G401.6 (cell line): ENCODE results near the gene EPHA3.

Source experiments
- FAIRE-seq: peaks from 2 replicates; lab custom pipeline; 2012; peaks lifted over from hg19 to GRCh38; lab: Jason Lieb, UNC

The EPHA3 gene

DNA sequence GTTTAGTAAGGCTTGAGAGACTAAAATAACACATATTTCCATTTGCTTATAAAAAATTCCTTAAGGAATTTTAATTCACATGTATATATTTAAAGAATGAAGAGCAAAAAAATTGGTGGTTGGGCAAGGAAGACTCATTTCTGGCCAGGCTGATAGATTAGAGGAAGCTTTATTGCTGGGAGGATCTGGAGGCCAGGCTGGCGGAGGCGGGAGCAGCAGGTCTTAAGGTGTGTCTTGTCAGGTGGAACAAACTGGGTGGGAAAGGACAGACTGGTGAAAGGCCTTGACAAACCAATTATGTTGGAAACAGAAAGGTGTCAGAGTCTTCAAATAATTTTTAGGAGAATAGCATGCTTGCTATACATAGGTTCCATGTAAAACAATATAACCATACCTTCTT is 124.7 kb downstream of the EPHA3 start:
- FAIRE-seq: no peak

DNA sequence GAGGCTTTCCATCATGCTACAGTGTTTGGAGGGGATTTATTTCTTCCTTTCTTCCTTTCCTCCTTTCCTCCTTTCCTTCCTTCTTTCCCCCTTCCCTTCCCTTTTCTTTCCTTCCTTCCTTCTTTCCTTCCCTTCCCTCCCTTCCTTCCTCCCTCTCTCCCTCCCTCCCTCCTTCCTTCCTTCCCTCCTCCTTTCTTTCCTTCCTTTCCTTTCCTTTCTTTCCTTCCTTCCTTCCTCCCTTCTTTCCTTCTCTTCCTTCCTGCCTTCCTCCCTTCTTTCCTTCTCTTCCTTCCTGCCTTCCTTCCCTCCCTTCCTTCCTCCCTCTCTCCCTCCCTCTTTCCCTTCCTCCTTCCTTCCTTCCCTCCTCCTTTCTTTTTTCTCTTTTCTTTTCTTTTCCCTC is 127.2 kb downstream of the EPHA3 start:
- no peak for FAIRE-seq

DNA sequence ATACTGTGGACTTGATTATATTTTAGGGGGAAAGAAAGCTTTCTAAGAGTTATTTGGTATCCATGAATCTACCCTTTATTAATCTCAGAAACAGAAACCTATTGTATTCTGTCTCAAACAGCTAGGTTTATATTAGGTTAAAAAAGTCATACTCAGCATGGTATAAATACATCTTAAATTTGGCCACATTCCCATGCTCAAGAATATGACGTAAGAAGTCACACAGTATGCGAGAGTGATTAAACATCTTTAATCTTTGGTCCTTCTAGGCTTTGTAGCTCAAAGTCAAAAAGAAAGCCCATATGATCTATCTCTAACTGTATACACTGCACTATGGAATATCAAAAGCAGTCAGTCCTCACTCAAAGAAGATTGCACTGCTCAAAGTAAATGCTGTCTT is 131.4 kb downstream of the EPHA3 start:
- FAIRE-seq: no peak

DNA sequence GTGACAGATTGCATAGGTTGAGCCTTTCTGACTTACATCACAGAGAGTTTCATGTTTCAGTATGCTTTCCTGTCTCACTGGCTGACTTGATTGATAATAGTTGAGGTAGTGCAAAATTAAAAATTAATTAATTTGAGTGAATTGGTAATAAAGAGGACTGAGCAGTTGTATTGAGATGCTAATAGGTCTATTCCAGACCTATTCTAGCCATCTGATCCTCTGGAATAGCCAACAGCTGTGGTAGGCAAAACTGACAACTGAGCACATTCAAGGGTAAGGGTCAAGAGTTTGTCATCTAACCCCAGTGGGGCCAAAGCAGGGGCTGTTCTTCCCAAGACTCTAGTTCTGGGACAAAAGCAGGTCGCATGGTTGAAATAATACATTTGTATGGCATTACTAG is 132.4 kb downstream of the EPHA3 start:
- no peak for FAIRE-seq

DNA sequence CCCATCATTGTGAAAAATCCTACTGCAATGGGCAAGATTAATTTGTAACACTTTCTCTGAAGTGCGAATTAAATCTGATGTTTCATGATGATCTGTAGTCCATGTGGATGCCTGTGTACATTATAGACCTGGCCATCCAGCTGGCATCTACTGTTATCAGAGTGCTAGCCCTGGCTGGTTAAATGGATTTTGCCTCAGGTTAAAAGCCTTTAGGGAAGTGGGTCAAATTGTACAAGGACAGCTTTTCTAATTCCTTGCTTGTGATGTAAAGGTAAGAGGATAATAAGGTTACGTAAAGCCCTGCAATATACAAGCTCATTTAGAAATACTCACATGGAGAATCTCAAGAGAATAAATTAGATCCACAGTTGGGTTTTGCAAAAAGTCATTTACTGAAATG is 138.2 kb downstream of the EPHA3 start:
- FAIRE-seq: no peak

DNA sequence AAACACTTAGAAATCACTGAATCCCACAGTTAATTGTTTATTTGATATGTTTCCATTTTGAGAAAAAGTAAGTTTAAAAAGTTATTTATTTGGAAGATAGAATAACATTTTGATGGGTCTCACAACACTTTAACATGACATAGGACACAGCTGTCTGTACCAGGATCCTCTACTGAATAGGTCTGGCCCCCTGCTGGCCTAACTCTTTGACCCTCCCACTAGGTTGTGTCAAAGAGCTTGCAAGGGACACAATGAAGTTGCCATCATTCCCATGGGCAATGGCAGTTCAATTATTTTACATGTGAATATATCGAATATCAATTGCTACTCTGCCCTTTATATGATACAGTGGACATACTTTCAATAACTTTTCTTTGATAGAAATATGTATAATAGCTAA is 138.9 kb downstream of the EPHA3 start:
- no peak for FAIRE-seq

DNA sequence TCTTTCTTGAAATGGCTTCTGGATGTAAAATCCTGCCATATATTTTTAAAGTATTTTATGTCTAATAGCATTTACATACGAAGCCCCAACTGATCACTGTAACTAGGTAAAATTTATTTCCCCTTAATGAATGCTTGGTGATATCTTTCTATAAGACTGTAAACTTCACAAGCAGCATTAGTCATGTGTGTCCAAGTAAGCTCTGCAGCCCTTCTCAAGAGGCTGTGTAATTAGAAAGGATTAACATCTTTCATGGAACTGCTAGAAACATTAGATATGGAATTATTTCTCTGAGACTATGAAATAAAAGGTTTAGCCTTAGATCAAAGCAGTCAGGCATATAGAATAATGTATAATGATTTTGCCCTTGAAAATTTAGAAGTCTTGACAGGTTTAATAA is 143.3 kb downstream of the EPHA3 start:
- FAIRE-seq: no peak

DNA sequence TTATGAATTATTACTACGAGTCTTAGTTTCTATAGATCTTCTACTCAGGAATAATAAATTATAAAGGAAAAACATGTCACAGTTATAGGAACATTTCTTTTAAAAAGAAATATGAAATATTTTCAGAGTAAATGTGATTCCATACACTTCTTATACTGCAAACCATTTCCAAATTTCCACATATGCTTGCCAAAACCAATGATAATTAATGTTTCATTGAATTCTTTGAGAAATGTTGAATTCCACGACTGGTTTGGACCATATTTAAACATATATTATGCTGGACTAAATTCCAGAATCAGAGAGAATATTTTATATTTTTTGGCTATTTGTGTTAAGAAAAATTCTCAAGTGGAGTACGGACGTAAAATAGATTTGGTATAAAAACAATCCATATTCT is 144.6 kb downstream of the EPHA3 start:
- FAIRE-seq: no peak

DNA sequence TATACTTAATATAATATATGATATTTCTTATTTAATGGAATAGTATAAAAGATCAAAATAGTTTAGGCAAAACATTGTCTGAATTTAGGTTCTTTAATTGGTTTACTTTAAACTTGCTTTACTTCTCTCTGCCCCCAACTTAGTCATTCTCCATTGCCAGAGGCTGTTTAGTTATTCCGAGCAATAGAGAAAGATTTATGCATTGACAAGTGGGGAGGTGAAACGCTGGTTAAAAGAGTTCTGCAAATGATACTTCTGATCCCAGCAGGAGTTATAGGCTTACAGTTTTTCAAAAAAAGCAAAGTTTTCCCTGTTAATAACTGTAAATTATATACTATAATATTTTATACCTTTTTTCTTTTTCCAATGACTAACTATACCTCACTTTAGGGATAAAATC is 145.4 kb downstream of the EPHA3 start:
- FAIRE-seq: no peak

DNA sequence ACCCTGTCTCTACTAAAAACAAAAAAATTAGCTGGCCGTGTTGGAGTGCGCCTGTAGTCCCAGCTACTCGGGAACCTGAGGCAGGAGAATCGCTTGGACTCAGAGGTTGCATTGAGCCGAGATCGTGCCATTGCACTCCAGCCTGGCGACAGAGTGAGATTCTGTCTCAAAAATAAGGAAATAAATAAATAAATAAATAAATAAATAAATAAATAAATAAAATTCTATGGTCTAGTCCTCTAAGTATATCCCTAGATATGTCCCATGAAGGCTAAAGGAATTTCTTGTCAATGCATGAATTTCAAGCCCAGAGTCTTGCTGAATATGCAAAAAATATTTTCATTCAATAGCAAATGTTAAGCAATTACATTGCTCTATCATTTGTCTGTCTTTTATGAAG is 149.0 kb downstream of the EPHA3 start:
- no peak for FAIRE-seq

DNA sequence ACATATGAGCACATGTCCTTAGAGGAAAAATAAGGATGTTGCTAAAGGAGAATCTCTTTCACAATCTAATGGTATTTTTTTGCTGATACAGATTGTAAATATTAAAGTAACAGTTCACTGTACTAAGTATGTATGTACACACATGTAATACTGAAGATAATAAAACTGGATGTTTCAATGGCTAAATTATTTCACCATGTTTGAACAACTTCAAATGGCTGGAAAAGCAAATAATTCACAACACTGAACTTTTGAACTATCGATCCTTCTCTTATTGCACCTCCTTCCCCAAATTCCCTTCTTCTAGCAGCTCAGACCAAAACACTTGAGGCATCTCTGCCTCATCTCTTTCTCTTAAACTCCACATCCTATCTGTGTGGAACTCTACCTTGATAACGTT is 149.5 kb downstream of the EPHA3 start:
- FAIRE-seq: no peak

DNA sequence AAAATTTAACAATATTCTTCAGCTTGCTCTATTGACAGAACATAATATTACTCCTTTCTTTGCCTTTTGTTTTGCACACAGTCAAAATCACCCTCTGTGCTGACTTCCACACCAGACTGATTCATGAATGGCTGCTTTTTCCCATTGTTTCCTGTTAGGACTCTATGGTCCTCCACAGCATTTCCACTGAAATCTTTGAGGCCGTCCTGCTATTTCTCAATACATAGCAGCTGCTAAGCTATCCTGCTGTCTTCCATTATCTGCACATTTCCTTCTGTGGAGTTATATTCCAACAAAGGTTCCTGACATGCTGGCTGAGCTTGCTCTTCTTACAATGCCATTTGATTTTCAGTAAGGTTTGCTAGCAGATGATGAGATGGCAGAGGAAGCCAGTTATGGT is 153.3 kb downstream of the EPHA3 start:
- no peak for FAIRE-seq

DNA sequence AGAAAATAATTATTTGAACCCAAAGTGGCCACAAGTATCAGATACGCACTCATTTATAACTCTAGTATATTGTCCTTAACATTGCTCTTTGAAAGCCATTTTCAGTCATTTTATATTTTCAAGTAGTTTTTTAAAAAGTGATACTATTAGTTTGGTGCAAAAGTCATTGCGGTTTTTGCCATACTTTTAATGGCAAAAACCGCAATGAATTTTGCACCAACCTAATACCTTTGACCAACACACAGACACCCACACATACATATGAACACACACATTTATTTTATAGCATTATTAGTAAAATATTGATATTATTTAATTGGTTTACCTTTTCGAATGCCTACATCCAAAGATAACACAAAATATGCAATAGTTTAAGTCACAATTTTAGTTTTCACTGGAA is 154.3 kb downstream of the EPHA3 start:
- FAIRE-seq: no peak

DNA sequence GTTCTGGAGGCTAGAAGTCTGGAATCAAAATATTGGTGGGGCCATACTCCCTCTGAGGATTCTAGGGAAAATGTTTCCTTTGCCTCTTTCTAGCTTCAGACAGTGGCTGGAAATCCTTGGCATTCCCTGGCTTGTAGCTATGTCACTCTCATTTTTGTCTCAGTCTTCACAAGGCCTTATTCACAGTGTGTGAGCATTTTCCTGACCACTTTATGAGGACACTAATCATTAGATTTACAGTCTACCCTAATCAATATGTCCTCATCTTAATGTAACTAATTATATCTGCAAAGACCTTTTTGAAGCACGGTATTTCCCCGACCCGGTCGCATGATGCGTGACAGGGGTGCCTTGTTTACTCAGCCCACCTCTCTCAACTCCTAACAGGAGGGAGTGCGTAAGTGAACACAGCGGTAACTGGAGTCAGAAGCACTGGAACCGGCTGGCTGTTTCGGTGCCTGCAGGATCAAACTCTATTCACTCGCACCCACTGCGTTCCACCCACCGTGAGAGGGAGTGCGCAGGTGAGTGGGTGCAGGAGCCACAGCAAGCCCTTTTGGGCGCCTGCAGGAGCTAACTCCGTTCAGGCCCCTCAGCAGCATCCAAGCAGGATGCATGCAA is 155.0 kb downstream of the EPHA3 start:
- FAIRE-seq: no peak

DNA sequence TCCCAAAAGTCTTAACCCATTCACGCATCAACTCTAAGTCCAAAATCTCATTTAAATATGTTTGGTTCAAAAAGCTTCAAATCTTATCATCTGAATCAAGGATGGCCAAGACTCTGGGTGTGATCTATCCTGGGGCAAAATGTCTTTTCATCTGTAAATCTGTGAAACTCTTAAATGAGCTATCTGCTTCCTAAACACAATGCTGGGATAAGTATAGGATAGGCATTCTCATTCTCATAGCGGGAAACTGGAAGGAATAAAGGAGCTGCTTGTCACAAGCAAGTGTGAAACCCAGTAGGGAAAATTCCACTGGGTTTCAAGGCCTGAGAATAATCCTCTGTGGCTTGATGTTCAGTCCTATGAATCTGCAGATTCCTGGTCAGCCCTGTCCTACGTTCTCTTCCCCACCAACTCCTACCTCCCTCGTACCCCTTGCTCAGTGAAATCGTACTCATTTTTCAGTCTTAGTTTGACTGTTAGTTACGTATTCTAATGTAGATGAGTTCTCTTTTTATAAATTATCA is 156.7 kb downstream of the EPHA3 start:
- FAIRE-seq: no peak

DNA sequence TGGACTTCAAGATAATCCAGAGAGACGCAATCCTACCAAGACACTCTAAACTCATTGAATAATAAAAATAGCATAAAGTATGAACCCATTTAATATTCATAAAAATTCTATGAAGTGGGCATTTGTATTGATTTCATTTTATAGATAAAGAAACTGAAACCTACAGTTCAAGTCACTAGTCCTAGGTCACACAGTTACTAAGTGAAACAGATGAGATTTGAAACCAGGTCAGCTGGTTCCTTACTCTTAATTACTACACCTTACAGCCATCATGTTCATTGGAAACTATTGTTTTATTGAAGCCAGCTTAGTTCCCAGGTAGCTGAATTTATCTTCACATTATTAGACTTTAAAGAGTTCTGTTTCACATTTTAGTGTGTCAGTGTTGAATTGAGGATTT is 158.7 kb downstream of the EPHA3 start:
- FAIRE-seq: no peak

DNA sequence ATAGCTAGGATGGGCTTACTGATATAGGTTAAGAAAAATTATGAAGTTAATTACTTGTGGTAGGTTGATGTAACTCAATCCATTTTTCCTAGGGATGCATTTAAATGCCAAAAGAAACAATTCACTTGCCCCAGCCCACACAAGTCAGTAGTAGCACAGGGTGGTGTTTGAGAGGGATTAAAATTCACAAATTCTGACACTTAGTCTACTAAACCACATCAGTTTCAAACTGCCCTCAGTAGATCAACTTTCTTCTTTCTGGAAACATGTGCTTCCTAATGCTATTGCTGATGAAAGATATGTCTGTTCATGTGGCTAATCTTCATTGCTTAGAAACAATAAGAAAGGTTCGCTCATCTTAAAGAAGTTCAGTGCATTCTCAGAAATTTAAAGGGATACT is 160.6 kb downstream of the EPHA3 start:
- FAIRE-seq: no peak

DNA sequence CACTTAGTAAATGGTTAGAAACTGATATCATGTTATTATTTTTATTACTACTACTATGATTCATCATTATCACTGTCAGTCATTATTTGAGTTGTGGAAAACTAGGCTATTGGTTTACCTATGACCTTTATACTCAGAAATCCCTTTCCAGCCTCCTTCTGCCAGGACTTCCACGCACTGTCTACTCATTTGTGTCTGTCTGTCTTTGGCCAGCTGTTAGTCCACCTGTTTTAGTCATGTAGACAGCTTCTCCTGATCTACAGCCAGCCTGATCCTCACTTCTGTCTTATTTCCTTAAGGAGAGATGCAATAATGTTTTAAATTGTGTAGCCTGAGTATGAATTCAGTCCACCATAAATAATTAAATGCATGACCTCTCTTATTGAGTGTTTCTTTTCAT is 162.8 kb downstream of the EPHA3 start:
- FAIRE-seq: no peak

DNA sequence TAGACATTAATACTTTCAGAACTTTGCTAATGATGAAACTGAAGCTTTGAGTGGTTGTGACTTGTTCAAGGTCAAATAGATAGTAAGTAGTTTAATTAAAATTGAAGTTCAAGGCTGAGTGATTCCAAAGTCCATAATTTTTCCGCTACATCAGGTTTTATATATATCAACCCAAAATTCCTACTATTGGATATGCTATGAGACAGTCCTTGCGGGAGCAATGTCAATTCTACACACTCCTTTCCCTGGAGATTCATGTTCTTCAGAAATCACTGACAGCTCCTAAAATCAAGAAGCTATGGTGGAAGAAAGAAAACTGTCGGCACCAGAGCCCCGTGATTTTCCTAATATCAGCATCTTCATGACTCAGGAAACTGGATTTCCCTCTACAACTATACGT is 167.6 kb downstream of the EPHA3 start:
- no peak for FAIRE-seq

DNA sequence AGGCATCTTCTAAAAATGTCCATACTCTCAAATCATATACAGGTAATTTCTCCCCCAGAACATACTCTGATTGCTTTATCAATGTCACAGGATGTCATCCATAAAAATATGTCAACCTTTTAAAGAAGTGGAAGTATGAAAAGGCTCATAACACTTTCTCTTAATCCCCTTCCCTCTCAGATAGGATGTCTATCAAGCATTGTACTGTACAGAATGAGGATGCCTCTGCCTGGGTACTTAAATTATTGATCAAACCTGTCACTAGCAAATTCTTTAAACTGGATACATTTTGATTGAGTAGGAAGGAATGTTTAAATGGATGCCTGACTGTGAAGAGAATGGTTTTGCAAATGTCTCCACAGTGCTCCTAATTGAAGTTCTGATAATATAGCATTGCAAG is 168.7 kb downstream of the EPHA3 start:
- no peak for FAIRE-seq

DNA sequence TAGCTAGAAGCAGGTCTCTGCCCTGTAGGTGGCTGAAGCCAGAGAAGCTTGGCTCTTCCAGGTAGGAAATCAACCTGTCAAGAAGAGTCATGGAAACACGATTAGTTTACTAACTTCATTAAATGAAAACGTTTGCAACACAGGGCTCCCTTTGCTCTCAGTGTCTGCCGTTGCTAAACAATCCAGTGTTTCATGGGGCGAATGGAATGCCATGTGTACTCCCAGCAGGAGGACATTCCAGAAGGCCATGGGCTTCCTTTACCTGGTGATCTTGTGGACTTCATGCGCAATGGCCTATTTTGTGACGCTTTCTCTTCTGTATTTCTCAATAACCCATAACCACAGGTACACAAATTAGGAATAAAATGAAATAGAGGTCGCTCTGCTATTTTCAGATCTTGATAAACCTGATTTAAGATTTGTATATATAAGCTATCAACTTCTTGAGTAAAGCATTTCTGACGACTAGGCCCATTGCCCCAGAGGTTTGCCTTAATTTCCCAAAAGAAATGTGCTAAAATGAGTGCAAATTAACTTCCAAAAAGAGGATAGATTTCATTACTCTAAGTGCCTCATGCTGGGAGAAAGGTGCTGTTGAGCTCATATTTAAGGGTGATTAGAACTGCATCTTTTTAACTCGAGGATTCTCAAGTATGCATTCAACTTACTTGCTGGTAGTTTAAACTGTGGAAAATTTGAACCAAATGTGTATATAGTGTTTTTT is 171.0 kb downstream of the EPHA3 start:
- FAIRE-seq: no peak

DNA sequence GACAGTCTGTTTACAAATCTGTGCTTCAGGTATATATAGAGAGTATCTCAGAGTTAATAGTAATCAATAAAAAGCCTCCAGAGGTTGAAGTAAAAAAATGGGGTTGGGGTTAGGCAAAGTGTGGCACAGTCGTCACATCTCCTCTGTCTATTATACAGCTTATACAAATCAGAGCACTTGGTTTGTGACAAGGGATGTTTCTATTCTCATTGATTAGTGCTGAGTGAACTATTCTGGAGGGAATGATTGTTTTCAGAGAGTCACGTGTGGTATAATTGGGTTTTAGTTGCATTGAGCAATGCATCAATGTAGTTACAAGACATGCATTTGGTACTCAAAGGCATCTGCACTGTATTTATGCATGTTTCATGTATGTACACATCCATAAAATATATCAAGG is 172.9 kb downstream of the EPHA3 start:
- no peak for FAIRE-seq

DNA sequence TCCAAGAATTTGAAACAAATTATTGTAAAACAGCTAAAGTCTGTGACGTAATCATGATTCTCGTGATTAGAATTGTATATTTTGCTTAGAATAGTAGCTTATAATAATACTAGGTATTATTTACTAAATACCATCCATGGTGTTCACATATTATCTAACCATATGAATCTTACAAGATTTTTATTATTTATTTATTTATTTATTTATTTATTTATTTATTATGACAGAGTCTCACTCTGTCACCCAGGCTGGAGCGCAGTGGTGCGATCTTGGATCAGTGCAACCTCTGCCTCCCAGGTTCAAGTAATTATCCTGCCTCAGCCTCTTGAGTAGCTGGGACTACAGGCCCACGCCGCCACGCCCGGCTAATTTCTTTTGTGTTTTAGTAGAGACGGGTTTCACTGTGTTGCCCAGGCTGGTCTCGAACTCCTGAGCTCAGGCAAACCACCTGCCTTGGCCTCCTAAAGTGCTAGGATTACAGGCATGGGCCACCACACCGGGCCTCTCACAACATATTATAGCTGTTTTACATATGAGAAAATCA is 173.5 kb downstream of the EPHA3 start:
- no peak for FAIRE-seq

DNA sequence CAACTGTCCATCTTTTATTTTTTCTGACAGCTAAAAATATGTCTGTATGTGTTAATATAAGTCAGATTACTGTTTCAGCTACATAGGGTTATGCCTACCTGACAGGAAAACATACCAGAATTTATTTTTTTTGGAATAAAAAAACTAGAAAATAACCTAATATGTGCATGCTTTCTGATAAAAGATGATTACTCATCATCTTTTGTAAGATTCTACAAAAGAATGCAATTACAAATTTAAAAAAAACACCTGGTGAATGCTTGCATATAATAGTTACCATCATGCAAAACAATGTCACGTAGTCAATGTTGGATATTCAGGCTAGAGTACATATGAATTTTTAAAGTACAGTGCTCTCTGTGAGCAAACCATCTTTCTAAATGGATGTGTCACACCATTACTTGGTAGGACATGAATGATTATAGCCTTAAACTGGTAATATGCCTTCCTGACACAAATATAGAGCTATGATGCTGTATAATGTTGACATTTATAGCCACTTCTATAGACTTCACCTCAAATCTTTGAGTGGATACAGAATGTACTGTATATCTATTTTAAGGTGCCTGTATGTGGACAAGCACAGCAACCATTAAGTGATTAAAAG is 180.6 kb downstream of the EPHA3 start:
- FAIRE-seq: no peak
